ENCODE data around the gene NDRG4. TPM values are rescaled to one million over a fixed set of nuclear protein-coding genes. Genes with fewer than 3 reads are reported as not detected.
A peak's percentile ranks its signal among the peaks of the same experiment; 100 is the strongest.

The NDRG4 gene
- total RNA-seq, 2 donors from 2014 or later, result 0.14 to 0.47 TPM

GRCh38 chr16:58461640-58462039 is 38.3 kb upstream of the NDRG4 start:
- Mint-ChIP-seq H3K27ac (no peak overlapping the region), H3K4me1 (ENCODE audit: low read depth in 2 of 2) (peaks cover 4 to 7% of the 10 kb centered on the region in 2 donors), H3K9me3 (no peaks in the 10 kb centered on the region), H3K36me3 (no peaks in the 10 kb centered on the region), H3K27me3 (peaks cover 13% of the 10 kb centered on the region in 2 donors), H3K4me3 (no peak overlapping the region)
- DNase-seq (ENCODE audit: low spot score) (no peak), ATAC-seq (no peak)

DNA sequence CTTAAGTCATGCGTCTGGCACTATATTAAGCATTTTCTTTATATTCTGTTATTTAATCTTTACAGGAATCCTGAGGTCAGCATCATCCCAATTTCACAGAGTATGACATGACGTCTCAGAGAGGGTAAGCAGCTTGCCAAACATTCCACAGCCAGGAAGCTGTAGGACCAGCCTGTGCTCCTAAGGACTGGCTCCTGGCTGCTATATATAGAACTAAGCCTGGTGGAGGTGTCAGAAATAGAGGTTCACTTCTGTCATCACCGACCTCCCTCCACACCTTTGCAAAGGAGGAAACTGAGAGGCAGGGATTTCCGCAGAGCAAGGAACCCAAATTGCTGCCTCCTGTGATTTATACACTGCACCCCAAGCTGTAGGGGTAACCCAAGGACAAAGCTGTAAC is 37.9 kb upstream of the NDRG4 start:
- DNase-seq (ENCODE audit: low spot score) (no peak), ATAC-seq (no peak)
- peaks cover 4 to 7% of the 10 kb centered on the region in 2 donors for H3K4me1 Mint-ChIP-seq (ENCODE audit: low read depth in 2 of 2)
- H3K36me3 Mint-ChIP-seq, result no peaks in the 10 kb centered on the region
- peaks cover 17 to 18% of the 10 kb centered on the region in 2 donors for H3K27me3 Mint-ChIP-seq
- no peaks in the 10 kb centered on the region for H3K9me3 Mint-ChIP-seq
- no peak overlapping the region for H3K4me3 Mint-ChIP-seq
- no peak overlapping the region for H3K27ac Mint-ChIP-seq

GRCh38 chr16:58462499-58462996 is 37.4 kb upstream of the NDRG4 start:
- H3K27ac Mint-ChIP-seq, result no peak overlapping the region
- DNase-seq (ENCODE audit: low spot score) (no peak), ATAC-seq (no peak)
- no peaks in the 10 kb centered on the region for H3K9me3 Mint-ChIP-seq
- H3K4me1 Mint-ChIP-seq (ENCODE audit: low read depth in 2 of 2), result peaks cover 4 to 7% of the 10 kb centered on the region in 2 donors
- H3K27me3 Mint-ChIP-seq, result peaks cover 19 to 22% of the 10 kb centered on the region in 2 donors
- peak overlapping the region; percentile 25 for H3K4me3 Mint-ChIP-seq
- H3K36me3 Mint-ChIP-seq, result no peaks in the 10 kb centered on the region

- ATAC-seq (peak; percentile 60 to 73), DNase-seq (ENCODE audit: low spot score) (no peak)
- Mint-ChIP-seq H3K4me1 (ENCODE audit: low read depth in 2 of 2) (peaks cover 4 to 7% of the 10 kb centered on the region in 2 donors), H3K4me3 (peak overlapping the region; percentile 25), H3K27ac (no peak overlapping the region), H3K9me3 (no peaks in the 10 kb centered on the region), H3K27me3 (peaks cover 19 to 28% of the 10 kb centered on the region in 2 donors), H3K36me3 (no peaks in the 10 kb centered on the region)
Measured at GRCh38 chr16:58462997-58463941, 36.7 kb upstream of the NDRG4 start.

GRCh38 chr16:58464047-58464915 is 35.7 kb upstream of the NDRG4 start:
- peaks cover 23 to 36% of the 10 kb centered on the region in 2 donors for H3K27me3 Mint-ChIP-seq
- no peaks in the 10 kb centered on the region for H3K36me3 Mint-ChIP-seq
- H3K27ac Mint-ChIP-seq, result no peak overlapping the region
- H3K9me3 Mint-ChIP-seq, result no peaks in the 10 kb centered on the region
- peaks cover 4 to 10% of the 10 kb centered on the region in 2 donors for H3K4me1 Mint-ChIP-seq (ENCODE audit: low read depth in 2 of 2)
- no peak for ATAC-seq
- DNase-seq (ENCODE audit: low spot score), result no peak
- H3K4me3 Mint-ChIP-seq, result peak overlapping the region; percentile 40

DNA sequence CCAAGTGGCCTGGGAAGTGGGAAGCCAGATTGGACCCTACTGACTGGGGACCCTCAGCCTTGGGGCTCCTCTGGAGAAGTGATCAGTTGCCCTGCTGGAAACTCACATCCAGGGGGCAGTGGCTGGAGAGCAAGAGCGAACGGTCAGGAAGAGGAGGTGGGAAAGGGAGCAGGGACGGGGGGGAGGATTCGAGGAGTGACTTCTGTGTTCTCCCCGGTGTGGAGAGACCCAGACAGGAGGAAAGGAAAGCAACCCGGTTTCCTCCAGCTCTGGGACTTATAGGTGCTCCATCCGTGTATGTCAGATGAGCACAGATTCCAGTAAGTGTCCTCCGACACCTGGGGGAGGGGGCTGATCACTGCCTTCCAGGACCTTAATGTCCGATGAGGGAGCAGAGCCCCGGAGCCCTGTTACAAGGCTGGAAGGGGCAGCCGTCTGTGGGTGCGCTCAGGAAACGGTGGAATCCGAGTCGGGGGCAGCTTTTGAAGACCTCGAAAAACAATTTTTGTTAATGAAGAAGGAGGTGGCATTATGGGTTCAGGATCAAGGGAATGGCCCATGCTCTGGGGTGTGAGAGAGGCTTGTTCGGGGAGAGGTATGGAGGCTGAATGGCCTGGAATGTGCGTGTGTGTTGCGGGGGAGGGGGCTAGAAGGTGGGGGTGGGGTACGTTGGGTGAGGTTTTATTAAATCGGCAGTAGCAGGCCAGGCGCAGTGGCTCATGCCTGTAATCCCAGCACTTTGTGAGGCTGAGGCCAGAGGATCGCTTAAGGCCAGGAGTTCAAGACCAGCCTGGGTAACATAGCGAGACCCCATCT is 34.8 kb upstream of the NDRG4 start:
- Mint-ChIP-seq H3K9me3 (no peaks in the 10 kb centered on the region), H3K36me3 (no peaks in the 10 kb centered on the region), H3K27me3 (peaks cover 23 to 37% of the 10 kb centered on the region in 2 donors), H3K4me1 (ENCODE audit: low read depth in 2 of 2) (peaks cover 10 to 11% of the 10 kb centered on the region in 2 donors), H3K27ac (no peak overlapping the region), H3K4me3 (peak overlapping the region; percentile 40)
- DNase-seq (ENCODE audit: low spot score) (peak; percentile 26), ATAC-seq (no peak)

DNA sequence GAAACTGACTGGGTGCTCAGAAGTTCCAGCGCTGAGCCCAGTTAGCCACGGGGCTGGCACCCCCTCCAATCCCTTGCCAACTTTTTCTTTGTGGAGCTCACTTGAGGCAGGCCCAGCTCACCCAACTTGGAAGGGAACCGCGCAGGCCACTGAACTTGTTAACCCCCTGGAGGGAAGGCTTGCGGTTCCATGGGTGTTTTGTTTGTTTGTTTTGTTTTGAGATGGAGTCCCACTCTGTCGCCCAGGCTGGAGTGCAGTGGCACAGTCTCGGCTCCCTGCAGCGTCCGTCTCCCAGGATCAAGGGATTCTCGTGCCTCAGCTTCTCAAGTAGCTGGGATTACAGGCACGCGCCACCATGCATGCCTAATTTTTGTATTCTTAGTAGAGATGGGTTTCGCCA is 34.1 kb upstream of the NDRG4 start:
- no peaks in the 10 kb centered on the region for H3K9me3 Mint-ChIP-seq
- H3K27ac Mint-ChIP-seq, result no peak overlapping the region

GRCh38 chr16:58466396-58466795 is 33.5 kb upstream of the NDRG4 start:
- no peak overlapping the region for H3K27ac Mint-ChIP-seq
- peaks cover 20 to 22% of the 10 kb centered on the region in 2 donors for H3K4me1 Mint-ChIP-seq (ENCODE audit: low read depth in 2 of 2)
- DNase-seq (ENCODE audit: low spot score), result no peak
- no peaks in the 10 kb centered on the region for H3K36me3 Mint-ChIP-seq
- H3K27me3 Mint-ChIP-seq, result peaks cover 23 to 37% of the 10 kb centered on the region in 2 donors
- no peak for ATAC-seq
- no peaks in the 10 kb centered on the region for H3K9me3 Mint-ChIP-seq
- no peak overlapping the region for H3K4me3 Mint-ChIP-seq

More for the DNA sequence above, 34.1 kb upstream of the NDRG4 start:
- Mint-ChIP-seq H3K4me1 (ENCODE audit: low read depth in 2 of 2) (peaks cover 16 to 17% of the 10 kb centered on the region in 2 donors), H3K4me3 (no peak overlapping the region), H3K36me3 (no peaks in the 10 kb centered on the region), H3K27me3 (peaks cover 23 to 37% of the 10 kb centered on the region in 2 donors)
- DNase-seq (ENCODE audit: low spot score) (no peak), ATAC-seq (no peak)

- Mint-ChIP-seq H3K4me1 (ENCODE audit: low read depth in 2 of 2) (peaks cover 28 to 29% of the 10 kb centered on the region in 2 donors), H3K27me3 (peaks cover 23 to 37% of the 10 kb centered on the region in 2 donors), H3K4me3 (no peak overlapping the region), H3K36me3 (no peaks in the 10 kb centered on the region), H3K9me3 (no peaks in the 10 kb centered on the region), H3K27ac (no peak overlapping the region)
- ATAC-seq, result no peak
- DNase-seq (ENCODE audit: low spot score), result no peak
Measured at GRCh38 chr16:58467905-58468304, 32.0 kb upstream of the NDRG4 start.

GRCh38 chr16:58471209-58471975 is 28.6 kb upstream of the NDRG4 start:
- Mint-ChIP-seq H3K4me3 (no peak overlapping the region), H3K36me3 (no peaks in the 10 kb centered on the region), H3K4me1 (ENCODE audit: low read depth in 2 of 2) (peaks cover 35 to 38% of the 10 kb centered on the region in 2 donors), H3K27me3 (peaks cover 25 to 26% of the 10 kb centered on the region in 2 donors), H3K27ac (no peak overlapping the region), H3K9me3 (no peaks in the 10 kb centered on the region)
- DNase-seq (ENCODE audit: low spot score), result no peak
- peak in 1 of 2 donors; percentile 57 for ATAC-seq

- DNase-seq (ENCODE audit: low spot score), result peak; percentile 23
- H3K4me3 Mint-ChIP-seq, result no peak overlapping the region
- H3K9me3 Mint-ChIP-seq, result no peaks in the 10 kb centered on the region
- H3K27ac Mint-ChIP-seq, result no peak overlapping the region
- H3K27me3 Mint-ChIP-seq, result peaks cover 17 to 19% of the 10 kb centered on the region in 2 donors
- H3K36me3 Mint-ChIP-seq, result no peaks in the 10 kb centered on the region
- no peak for ATAC-seq
- H3K4me1 Mint-ChIP-seq (ENCODE audit: low read depth in 2 of 2), result peaks cover 35 to 38% of the 10 kb centered on the region in 2 donors
Measured at GRCh38 chr16:58472266-58472665, 27.7 kb upstream of the NDRG4 start.

DNA sequence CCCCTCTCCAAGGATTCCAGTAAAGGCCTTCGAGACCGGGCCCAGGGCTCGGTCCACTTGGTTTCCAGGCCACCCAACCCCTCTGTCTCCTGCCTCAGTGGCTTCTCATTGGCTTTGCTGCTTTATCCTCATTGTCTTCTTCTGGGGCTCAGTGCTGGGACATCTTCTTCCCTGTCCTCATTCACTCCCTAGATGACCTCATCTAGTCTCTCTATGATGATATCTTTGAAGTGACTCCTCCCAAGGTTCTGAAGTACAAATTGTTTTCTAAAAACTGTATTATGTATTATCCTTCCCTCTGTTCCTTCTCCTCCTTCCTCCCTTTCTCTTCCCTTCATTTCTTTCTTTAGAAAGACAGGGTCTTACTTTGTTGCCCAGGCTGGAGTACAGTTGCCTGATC is 27.1 kb upstream of the NDRG4 start:
- H3K36me3 Mint-ChIP-seq, result no peaks in the 10 kb centered on the region
- H3K4me1 Mint-ChIP-seq (ENCODE audit: low read depth in 2 of 2), result peaks cover 35 to 38% of the 10 kb centered on the region in 2 donors
- ATAC-seq (no peak), DNase-seq (ENCODE audit: low spot score) (no peak)
- H3K9me3 Mint-ChIP-seq, result no peaks in the 10 kb centered on the region
- H3K4me3 Mint-ChIP-seq, result no peak overlapping the region
- peak overlapping the region in 1 of 2 donors; percentile 22 for H3K27ac Mint-ChIP-seq
- H3K27me3 Mint-ChIP-seq, result peaks cover 11 to 16% of the 10 kb centered on the region in 2 donors

Measured in natural killer cell treated with Interleukin-12 subunit alpha and Interleukin-12 subunit beta and Interleukin-15 and Interleukin-18, amount 100 ng/mL, for 72 hours (primary cell).